C4-2B (cell line): ENCODE data around the gene TCAF1.

Source experiments
- H3K27ac ChIP-seq: fragments of 450-650 bp; 2 replicates; pipeline ENCODE4 v1.5.1; 2017
- ZFX ChIP-seq: fragments of 450-650 bp; IDR thresholded peaks from 2 replicates; pipeline ENCODE4 v1.6.1; 2017
- TF ChIP-seq, protein P1 (sequence below): fragments of 450-650 bp; conservative IDR thresholded peaks from 2 replicates; pipeline ENCODE4 v1.5.1; 2017; ENCODE audit warnings: mild to moderate bottlenecking

Gene TCAF1

GRCh38 chr7:143934526-143935325, 32.8 kb upstream of the TCAF1 start, which contains the start of gene OR2F2:
OR2F2 (plus strand) TSS chr7:143935233; CDS start chr7:143935233, 0 bp downstream.
- no peak for TF ChIP-seq ZFX
- TF ChIP-seq, protein P1, sequence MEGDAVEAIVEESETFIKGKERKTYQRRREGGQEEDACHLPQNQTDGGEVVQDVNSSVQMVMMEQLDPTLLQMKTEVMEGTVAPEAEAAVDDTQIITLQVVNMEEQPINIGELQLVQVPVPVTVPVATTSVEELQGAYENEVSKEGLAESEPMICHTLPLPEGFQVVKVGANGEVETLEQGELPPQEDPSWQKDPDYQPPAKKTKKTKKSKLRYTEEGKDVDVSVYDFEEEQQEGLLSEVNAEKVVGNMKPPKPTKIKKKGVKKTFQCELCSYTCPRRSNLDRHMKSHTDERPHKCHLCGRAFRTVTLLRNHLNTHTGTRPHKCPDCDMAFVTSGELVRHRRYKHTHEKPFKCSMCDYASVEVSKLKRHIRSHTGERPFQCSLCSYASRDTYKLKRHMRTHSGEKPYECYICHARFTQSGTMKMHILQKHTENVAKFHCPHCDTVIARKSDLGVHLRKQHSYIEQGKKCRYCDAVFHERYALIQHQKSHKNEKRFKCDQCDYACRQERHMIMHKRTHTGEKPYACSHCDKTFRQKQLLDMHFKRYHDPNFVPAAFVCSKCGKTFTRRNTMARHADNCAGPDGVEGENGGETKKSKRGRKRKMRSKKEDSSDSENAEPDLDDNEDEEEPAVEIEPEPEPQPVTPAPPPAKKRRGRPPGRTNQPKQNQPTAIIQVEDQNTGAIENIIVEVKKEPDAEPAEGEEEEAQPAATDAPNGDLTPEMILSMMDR = no peak
- H3K27ac ChIP-seq = no peak within 1 kb of the TSS

DNA sequence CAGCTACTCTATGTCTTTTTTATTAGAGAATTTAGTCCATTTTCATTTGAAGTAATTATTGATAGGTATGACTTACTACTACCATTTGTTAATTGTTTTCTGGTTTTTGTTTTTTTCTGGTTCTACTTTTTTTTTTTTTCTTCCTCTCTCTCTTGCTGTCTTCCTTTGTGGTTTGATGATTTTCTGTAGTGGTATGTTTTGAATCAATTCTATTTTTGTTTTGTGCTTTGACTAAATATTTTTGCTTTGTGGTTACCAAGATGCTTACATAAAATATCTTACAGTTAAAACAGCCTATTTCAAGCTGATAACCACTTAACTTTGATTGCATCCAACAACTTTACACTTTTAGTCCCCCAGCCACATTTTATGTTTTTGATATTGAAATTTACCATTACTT, 29.8 kb upstream of the TCAF1 start:
- H3K27ac ChIP-seq = no peak overlapping the region

DNA sequence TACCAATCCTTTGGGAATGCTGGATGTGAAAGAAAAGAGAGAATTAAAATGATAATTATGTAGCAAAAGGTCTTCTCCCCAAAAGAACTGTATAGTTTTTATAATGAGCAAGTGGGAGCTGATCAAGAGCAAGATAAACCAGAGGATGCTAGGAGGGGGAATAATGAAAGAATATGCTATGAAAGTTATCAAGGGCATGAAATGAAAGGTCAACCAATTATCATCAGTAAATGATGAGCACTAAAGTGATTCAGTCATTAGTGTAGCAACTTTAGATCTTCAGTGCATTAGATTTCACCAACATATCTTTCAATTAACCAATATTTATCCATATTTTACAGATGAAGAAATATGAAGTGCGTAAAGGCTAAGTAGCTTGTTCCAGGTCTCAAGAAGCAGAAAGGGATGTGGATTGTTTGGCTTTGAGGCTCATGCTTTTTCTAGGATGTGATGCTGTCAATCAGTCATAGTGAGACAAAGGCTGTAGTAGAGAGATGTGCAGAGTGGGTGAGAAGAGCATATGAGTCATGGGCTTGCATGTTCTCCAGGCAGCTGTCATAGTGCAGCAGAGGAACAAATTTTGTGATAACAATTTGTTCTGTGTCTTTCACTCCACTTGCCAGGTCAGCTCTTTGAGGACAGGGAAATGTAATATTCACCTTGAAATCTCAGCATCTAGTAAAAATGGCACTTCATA, 27.4 kb upstream of the TCAF1 start:
- no peak for TF ChIP-seq ZFX
- TF ChIP-seq, protein P1 = no peak
- H3K27ac ChIP-seq = no peak overlapping the region

More for the DNA sequence above, 29.8 kb upstream of the TCAF1 start:
- TF ChIP-seq ZFX = no peak
- TF ChIP-seq, protein P1 = no peak

GRCh38 chr7:143924851-143925250, 22.9 kb upstream of the TCAF1 start:
- no peak for TF ChIP-seq ZFX
- TF ChIP-seq, protein P1 = no peak
- no peak overlapping the region for H3K27ac ChIP-seq

GRCh38 chr7:143914938-143915652, 13.1 kb upstream of the TCAF1 start:
- no peak for TF ChIP-seq ZFX
- TF ChIP-seq, protein P1 = peak; percentile 38
- H3K27ac ChIP-seq = no peak overlapping the region

DNA sequence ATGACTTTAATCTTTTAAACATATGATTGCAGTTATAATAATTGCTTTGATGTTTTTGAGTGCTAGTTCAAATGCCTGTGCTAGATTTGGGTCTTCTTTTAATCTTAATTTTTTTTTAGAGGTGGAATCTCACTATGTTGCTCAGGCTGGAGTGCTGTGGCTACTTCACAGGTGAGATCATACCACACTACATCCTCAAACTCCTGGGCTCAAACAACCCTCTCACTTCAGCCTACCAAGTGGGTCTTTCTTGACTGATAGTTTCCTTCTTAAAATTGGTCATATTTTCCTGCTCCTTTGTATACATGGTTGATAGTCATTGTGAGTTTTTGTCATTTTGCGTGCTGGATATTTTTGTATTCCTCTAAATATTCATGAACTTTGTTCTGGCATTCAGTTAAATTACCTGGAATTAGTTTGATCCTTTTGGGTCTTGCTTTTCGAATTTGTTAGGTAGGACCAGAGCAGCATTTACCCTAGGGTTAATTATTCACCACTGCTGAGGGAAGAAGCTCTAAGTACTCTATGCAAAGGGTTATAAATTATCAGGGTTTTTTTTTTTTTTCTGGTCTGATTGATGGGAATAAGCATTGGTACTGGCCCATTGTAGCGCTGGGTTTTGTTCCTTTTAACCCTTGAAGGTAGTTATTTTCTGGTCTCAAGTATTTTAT, 12.1 kb upstream of the TCAF1 start:
- H3K27ac ChIP-seq = no peak overlapping the region
- TF ChIP-seq ZFX = no peak
- TF ChIP-seq, protein P1 = no peak
